GM12874 (cell line): ENCODE results near the gene SLC36A2.

ENCODE experiments used
- TF ChIP-seq, protein P1 (sequence below): IDR thresholded peaks from 2 replicates; pipeline ENCODE4 v1.5.1; 2011; ENCODE audit warnings: low read depth, mild to moderate bottlenecking, control low read depth, low read length, moderate library complexity; ENCODE audit not compliant: insufficient read depth

The SLC36A2 gene

DNA sequence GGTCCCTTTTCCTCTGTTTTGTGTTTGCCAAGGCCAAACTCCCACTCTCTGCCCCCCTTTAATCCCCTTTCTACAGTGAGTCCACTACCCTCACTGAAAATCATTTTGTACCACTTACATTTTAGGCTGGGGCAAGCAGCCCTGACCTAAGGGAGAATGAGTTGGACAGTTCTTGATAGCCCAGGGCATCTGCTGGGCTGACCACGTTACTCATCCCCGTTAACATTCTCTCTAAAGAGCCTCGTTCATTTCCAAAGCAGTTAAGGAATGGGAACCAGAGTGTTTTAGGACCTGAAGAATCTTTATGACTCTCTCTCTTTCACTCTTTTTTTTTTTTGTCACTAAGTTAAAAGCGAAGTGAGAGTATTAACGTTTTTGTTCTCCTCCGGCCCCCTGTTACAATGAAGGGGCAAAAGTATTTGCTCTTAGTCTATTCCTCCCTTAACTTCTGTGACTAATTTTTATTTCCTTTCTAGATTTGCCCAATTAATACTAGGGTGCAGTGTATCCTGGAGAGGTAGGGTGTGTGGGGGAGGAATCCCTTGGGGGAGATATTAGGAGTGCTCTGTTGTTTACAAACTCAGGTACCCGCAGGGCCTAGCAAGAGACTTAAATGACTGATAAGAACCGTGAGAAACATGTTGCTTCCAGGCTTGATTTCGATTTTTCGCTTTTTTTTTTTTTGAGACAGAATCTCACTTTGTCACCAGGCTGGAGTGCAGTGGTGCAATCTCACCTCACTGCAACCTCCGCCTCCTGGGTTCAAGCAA lies 79.7 kb downstream of the SLC36A2 start:
- TF ChIP-seq, protein P1, sequence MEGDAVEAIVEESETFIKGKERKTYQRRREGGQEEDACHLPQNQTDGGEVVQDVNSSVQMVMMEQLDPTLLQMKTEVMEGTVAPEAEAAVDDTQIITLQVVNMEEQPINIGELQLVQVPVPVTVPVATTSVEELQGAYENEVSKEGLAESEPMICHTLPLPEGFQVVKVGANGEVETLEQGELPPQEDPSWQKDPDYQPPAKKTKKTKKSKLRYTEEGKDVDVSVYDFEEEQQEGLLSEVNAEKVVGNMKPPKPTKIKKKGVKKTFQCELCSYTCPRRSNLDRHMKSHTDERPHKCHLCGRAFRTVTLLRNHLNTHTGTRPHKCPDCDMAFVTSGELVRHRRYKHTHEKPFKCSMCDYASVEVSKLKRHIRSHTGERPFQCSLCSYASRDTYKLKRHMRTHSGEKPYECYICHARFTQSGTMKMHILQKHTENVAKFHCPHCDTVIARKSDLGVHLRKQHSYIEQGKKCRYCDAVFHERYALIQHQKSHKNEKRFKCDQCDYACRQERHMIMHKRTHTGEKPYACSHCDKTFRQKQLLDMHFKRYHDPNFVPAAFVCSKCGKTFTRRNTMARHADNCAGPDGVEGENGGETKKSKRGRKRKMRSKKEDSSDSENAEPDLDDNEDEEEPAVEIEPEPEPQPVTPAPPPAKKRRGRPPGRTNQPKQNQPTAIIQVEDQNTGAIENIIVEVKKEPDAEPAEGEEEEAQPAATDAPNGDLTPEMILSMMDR: no peak
